K562 (cell line): Measurements from ENCODE around the gene SLC36A3. TPM values are rescaled to one million over a fixed set of nuclear protein-coding genes. Genes with fewer than 3 reads are reported as not detected.

Experiments
- ATAC-seq: fragments of 200-7000 bp; cut with Tn5 transposase; 3 replicates; pipeline ENCODE4 v1.9.1; 2020; ENCODE audit warnings: moderate library complexity
- BruUV-seq: library from RNA; stranded (reverse); fragments of 400-500 nt; replicated peaks from 2 replicates; lab custom pipeline; 2021; lab: Mats Ljungman, UMichigan
- CTCF ChIA-PET: fragments of 300-600 bp; formaldehyde crosslinking; extraction: SDS; loops from one replicate; lab custom pipeline; 2021; ENCODE audit warnings: low intra/inter-chr PET ratio; lab: Yijun Ruan, JAX
- POLR2A ChIA-PET: fragments of 300-600, 350-650 bp; sonication (Branson Sonifier 250); formaldehyde crosslinking; extraction: SDS; loops from one replicate; lab custom pipeline; 2021; ENCODE audit warnings: antibody characterized with exemption, inconsistent platforms; lab: Yijun Ruan, JAX
- DNase-seq, 4 experiments: peaks; one replicate each; pipeline versions ENCODE4 v3.0.0 to v3.0.0-alpha.2; 2011 to 2018; ENCODE audit warnings: low spot score in 3 of 4, mixed read lengths in 3 of 4; ENCODE audit errors: extremely low read depth in 1 of 4
- FAIRE-seq: peaks from 2 replicates; lab custom pipeline; 2011; peaks lifted over from hg19 to GRCh38; lab: Jason Lieb, UNC
- H2AFZ ChIP-seq: 2 replicates; pipeline ENCODE4 v1.6.0; 2011; ENCODE audit warnings: low read depth, low read length, control low read depth, inconsistent platforms
- H3K27ac ChIP-seq: fragments of 200-600 bp; 3 replicates; pipeline ENCODE4 v1.8.0; 2011; ENCODE audit warnings: low read depth, mild to moderate bottlenecking, control low read depth, inconsistent platforms, low read length, moderate library complexity, mixed read lengths; ENCODE audit errors: extremely low read depth
- H3K27me3 ChIP-seq, 2 experiments: fragments of 300-600 bp in 1 of 2; 2 replicates in 1 of 2; 3 replicates in 1 of 2; pipeline versions ENCODE4 v1.6.0 to v1.8.0; 2011; ENCODE audit warnings: inconsistent platforms in 2 of 2, low read length in 2 of 2, mild to moderate bottlenecking in 1 of 2, mixed read lengths in 1 of 2, moderate library complexity in 1 of 2; ENCODE audit not compliant: control insufficient read depth in 2 of 2, insufficient read depth in 2 of 2
- H3K36me3 ChIP-seq: fragments of 300-600 bp; 3 replicates; pipeline ENCODE4 v1.8.0; 2011; ENCODE audit warnings: mild to moderate bottlenecking, low read length, inconsistent platforms; ENCODE audit not compliant: control insufficient read depth, insufficient read depth
- H3K4me1 ChIP-seq, 2 experiments: fragments of 200-600 bp in 1 of 2; replicated peaks in 1 of 2; 2 replicates in 1 of 2; 3 replicates in 1 of 2; pipeline versions ENCODE4 v1.5.1 to v1.8.0; 2011; ENCODE audit warnings: inconsistent platforms in 2 of 2, low read length in 2 of 2, mild to moderate bottlenecking in 1 of 2, mixed read lengths in 1 of 2, moderate library complexity in 1 of 2; ENCODE audit not compliant: control insufficient read depth in 2 of 2, insufficient read depth in 2 of 2
- H3K4me2 ChIP-seq: 2 replicates; pipeline ENCODE4 v1.6.1; 2011; ENCODE audit warnings: low read length, control low read depth, inconsistent platforms, mixed read lengths; ENCODE audit not compliant: insufficient read depth
- H3K4me3 ChIP-seq: fragments of 200-600 bp; sonication (generic), shearing (Covaris generic); 2 replicates; pipeline ENCODE4 v1.5.1; 2016; ENCODE audit warnings: control low read depth, inconsistent platforms
- H3K79me2 ChIP-seq: fragments of 200-600 bp; 3 replicates; pipeline ENCODE4 v1.8.0; 2011; ENCODE audit warnings: low read length, inconsistent platforms; ENCODE audit not compliant: control insufficient read depth, insufficient read depth
- H3K9ac ChIP-seq, 2 experiments: 2 replicates each; pipeline versions ENCODE4 v1.6.0 to v1.6.1; 2011; ENCODE audit warnings: low read depth in 2 of 2, low read length in 2 of 2, control low read depth in 1 of 2, inconsistent platforms in 1 of 2, mild to moderate bottlenecking in 1 of 2, mixed read lengths in 1 of 2; ENCODE audit not compliant: insufficient read depth in 1 of 2
- H3K9me1 ChIP-seq: one replicate; pipeline ENCODE4 v1.6.0; 2011; ENCODE audit warnings: inconsistent platforms, mild to moderate bottlenecking, low read length, moderate library complexity; ENCODE audit not compliant: control insufficient read depth, insufficient read depth
- H3K9me3 ChIP-seq: replicated peaks from 2 replicates; pipeline ENCODE4 v1.5.1; 2011; ENCODE audit warnings: low read depth, low read length, inconsistent platforms; ENCODE audit not compliant: control insufficient read depth, insufficient read depth
- H4K20me1 ChIP-seq: replicated peaks from 2 replicates; pipeline ENCODE4 v1.6.1; 2011; ENCODE audit warnings: low read length, inconsistent platforms, mixed read lengths; ENCODE audit not compliant: control insufficient read depth, insufficient read depth
- CTCF ChIP-seq, 3 experiments: IDR thresholded peaks in 2 of 3; conservative IDR thresholded peaks in 1 of 3; 2 replicates each; pipeline ENCODE4 v1.5.1; 2011 to 2012; ENCODE audit warnings: low read length in 3 of 3, mild to moderate bottlenecking in 3 of 3, control low read depth in 2 of 3, improper control_type of control experiment in 1 of 3, inconsistent platforms in 1 of 3, low read depth in 1 of 3, mixed read lengths in 1 of 3, moderate library complexity in 1 of 3; ENCODE audit not compliant: insufficient read depth in 2 of 3
- GMEB1 ChIP-seq: fragments of 250-450 bp; sonication (Bioruptor Pico); IDR thresholded peaks from 2 replicates; pipeline ENCODE4 v1.4.0; 2020; ENCODE audit warnings: mild to moderate bottlenecking
- WGBS: fragments of 100-300 bp; shearing (Covaris generic); methylation state at CpG from one replicate; pipeline ENCODE4 v1.1.6; 2016; ENCODE audit warnings: low coverage, mixed read lengths; ENCODE audit not compliant: insufficient coverage; ENCODE audit errors: missing lambda C conversion rate; 5-methylcytosine and 5-hydroxymethylcytosine counted together
- in situ Hi-C: fragments of 300-500 bp; cut with MboI; formaldehyde crosslinking; loops from 4 replicates; pipeline ENCODE4 v1.15.0; 2018; ENCODE audit warnings: inconsistent platforms, mixed read lengths
- intact Hi-C: fragments of 100-400 bp; cut with micrococcal nuclease; formaldehyde crosslinking; loops from 2 replicates; pipeline ENCODE4 v1.14.2; 2022
- polyA plus RNA-seq, 8 experiments: library from polyadenylated mRNA; depleted of rRNA in 4 of 8; stranded (reverse) in 5 of 8; unstranded in 3 of 8; fragments of >200 nt; fragmentation: Nextera tagmentation in 2 of 8; fragmentation: Illumina TruSeq in 1 of 8; extraction: Ambion mirVana in 2 of 8; extraction: Trizol in 1 of 8; gene quantifications; 2 replicates each; pipeline versions ENCODE4 v1.2.1 to v1.2.3, GENCODE V29; 2011 to 2014; ENCODE audit warnings: inconsistent platforms in 1 of 8, missing spikeins in 1 of 8
- total RNA-seq, 7 experiments: library from RNA; depleted of rRNA in 6 of 7; stranded (reverse); fragments of >200 nt in 6 of 7; fragmentation: Illumina TruSeq in 2 of 7; extraction: Trizol in 2 of 7; gene quantifications; 2 replicates each; pipeline versions ENCODE4 v1.2.1 to v1.2.3, GENCODE V29; 2011 to 2021; ENCODE audit warnings: low replicate concordance in 1 of 7

Gene SLC36A3
- total and polyA plus RNA-seq, 9 of the 15 experiments (the other 6 are each of a cell fraction or from before 2014, with no cell fraction given), result not detected

- ChIA-PET CTCF (no interaction called here), POLR2A (interaction anchor here (0.6 kb wide), 1 partner anchor 112 kb away, joined by 3 read pairs; no protein-coding TSS in a partner anchor)
- DNase-seq (no peak), FAIRE-seq (no peak), ATAC-seq (peak; percentile 81)
- H3K27me3 ChIP-seq, result no peaks in the 10 kb centered on the region
- H2AFZ ChIP-seq, result no peak overlapping the region
- WGBS, result 58% methylated on average over 1 of the region's 1 CpG
- H3K36me3 ChIP-seq, result peaks cover 9% of the 10 kb centered on the region; the same call in 1 of the 3 replicates
- no peak overlapping the region for H3K4me3 ChIP-seq
- H3K9me1 ChIP-seq, result no peaks in the 10 kb centered on the region
- H3K4me1 ChIP-seq, result no peaks in the 10 kb centered on the region
- in situ Hi-C loops (no loop called here), intact Hi-C loops (no loop called here)
- H3K27ac ChIP-seq, result no peak overlapping the region
- H3K79me2 ChIP-seq, result no peaks in the 10 kb centered on the region
- no peak overlapping the region for H3K4me2 ChIP-seq
- H3K9me3 ChIP-seq, result no peaks in the 10 kb centered on the region
- H3K9ac ChIP-seq, result no peak overlapping the region
- no TSS peak for BruUV-seq
- no peaks in the 10 kb centered on the region for H4K20me1 ChIP-seq
- TF ChIP-seq CTCF (IDR thresholded peaks at IDR 0.05 in 2 of 3, conservative IDR thresholded peaks at IDR 0.05 in 1 of 3; ENCODE audit: insufficient read depth in 2 of 3, low read depth in 1 of 3, low read length in 3 of 3) (0 out of 6 replicates have a peak, but pooled peaks of 1 of the 3 experiments have one; percentile 15), GMEB1 (CRISPR knock-in tag) (no peak)
Measured at GRCh38 chr5:151264113-151264512, 39.5 kb downstream of the SLC36A3 start.
